Inferior parietal cortex (tissue), 1 donor: ENCODE measurements around the gene NUDT7.

Experiments used
- DNase-seq: peaks from one replicate; pipeline ENCODE4 v3.0.0-alpha.2; 2016; ENCODE audit errors: extremely low spot score

NUDT7 gene

DNA sequence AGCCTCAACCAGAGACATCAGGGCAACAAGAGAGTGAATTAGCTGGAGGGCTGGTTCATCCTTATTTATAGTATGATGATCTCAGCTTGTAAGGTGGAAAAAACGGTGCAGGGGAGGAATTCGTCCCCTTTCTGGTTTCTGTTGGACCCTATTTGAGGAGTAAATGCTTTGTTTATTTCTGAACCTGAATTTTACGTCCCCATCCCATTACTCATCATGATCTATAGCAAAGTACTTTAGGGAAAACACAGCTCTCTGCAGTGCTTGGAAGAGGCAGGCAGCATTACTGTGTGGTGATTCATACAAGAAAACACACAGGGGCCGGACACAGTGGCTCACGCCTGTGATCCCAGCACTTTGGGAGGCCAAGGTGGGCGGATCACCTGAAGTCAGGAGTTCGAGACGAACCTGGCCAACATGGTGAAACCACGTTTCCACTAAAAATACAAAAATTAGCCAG is 58.1 kb downstream of the NUDT7 start:
- no peak for DNase-seq

DNA sequence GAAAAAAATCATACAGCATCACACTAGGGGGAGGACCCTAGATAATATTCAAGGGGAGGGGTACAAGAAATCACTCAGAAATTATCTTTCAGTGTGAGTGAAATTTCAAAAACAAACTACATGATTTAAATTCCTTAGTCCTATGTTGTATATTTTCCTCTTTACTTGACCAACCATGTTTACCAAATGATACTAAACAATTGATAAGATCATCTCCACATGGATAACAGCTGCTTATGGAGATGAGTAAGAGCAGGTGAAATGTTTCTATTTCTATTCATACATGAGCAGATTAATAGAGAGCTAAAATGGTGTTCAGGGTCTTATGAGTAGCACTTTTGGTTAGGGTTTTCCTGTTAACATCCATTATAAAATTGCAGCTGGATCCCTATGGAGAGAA is 58.8 kb downstream of the NUDT7 start:
- no peak for DNase-seq

DNA sequence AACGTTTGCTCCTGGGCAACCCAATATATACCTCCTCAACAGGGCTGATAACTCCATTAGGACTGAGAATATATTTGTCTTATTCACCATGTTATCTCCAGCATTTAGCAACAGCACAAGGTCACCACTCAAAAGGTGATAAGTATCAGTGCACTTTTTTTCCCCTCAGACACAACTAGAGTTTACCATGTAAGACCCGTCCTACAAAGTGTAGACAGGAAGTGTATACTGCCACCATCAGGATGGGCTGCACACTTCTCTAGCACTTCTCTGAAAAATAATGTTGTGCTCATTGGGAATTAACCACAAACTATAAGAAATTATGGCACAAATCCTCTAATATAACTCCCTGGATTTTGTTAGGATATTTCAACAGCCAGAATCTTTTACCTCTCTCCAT is 60.4 kb downstream of the NUDT7 start:
- no peak for DNase-seq

DNA sequence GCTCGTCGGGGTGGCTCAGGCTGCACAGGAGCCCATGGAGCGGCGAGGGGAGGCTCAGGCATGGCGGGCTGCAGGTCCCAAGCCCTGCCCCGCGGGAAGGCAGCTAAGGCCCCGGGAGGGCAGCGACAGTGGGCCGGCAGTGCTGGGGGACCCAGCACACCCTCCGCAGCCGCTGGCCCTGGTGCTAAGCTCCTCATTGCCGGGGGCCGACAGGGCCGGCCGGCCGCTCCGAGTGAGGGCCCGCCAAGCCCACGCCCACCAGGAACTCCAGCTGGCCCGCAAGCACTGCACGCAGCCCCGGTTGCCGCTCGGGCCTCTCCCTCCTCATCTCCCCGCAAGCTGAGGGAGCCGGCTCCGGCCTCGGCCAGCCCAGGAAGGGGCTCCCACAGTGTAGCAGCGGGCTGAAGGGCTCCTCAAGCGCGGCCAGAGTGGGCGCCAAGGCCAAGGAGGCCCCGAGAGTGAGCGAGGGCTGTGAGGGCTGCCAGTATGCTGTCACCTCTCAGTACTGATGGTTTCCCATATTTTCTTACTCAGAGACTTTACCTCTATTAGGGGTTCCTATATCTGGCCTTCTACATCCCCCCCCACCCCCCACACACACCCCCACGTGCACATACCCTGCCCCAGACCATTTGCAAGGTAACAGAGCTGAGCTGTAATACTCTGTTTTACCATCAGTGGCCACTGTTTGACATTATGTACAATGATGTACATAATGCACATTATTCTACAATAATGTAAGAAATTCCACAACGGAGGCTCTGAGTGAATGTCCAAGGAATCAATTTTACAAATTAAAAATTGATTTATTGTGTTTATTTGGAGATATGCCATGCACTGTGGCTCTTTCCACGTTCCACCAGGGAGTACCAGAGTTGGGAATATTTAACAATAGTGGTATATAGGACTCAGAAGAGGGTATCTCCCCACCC is 62.4 kb downstream of the NUDT7 start:
- DNase-seq = no peak

DNA sequence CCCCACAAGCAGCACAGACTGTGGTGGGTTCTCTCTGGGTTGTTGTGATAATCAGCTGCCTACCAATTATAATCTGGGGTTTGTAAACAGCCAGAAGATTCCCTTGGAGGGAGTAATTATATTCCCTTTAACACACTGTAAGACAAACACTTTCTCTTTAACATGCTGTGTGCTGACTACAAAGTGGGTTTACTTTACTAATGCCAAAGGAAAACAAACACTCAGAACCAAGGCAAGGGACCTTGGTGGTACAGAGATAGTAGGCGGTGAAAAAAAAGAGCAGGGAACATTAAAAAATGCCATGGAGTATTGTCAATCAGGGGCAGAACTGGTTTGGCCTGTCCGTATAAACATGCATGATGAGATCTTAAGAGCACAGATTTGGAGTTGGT is 63.1 kb downstream of the NUDT7 start:
- DNase-seq = no peak

DNA sequence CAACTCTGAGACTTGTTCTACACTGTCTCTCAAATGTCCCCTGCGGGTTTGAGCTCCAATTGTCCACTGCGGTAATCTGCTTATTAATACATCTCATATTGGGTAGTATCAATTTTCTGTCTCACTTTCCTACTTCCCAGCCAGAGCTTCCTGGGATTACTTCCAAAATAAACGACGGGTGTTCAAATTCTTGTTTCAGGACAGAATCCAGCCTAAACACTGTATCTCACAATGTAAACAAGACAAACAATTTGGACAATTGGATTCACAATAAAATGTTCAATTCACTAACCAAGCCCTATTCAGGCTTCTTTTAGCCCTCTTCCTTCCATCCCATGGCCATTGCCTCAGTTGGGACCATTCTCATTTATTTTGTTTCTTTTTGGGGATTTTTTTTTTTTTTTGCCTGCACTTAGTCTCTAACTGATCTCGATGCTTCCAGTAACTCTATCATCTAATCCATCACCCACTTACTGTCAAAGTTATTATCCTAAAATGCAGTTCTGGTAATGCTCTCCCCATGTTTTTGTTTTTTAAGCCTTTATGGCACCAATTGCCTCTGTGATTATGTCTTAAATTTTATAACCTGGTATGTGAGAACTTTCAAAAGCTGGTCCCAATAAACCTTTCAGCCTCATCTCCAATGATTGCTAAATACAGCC is 64.0 kb downstream of the NUDT7 start:
- no peak for DNase-seq

DNA sequence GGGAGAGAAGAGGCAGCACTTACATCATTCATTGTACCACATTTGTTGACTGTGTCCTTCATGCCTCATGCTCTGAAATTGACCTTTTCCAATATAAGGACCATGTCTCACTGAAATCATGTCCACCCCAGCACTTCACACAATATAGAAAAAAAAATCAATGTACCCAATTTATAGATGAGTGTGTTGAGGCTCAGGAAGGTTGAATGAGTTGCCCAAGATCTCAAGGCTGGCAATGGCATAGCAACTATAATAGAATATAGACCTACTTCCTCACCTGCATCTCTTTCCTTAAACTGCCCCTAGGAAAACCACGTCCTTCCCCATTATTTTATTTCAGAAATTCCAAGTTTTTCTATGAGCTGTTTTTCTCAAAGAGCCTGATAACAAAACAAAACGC is 65.1 kb downstream of the NUDT7 start:
- DNase-seq = no peak

DNA sequence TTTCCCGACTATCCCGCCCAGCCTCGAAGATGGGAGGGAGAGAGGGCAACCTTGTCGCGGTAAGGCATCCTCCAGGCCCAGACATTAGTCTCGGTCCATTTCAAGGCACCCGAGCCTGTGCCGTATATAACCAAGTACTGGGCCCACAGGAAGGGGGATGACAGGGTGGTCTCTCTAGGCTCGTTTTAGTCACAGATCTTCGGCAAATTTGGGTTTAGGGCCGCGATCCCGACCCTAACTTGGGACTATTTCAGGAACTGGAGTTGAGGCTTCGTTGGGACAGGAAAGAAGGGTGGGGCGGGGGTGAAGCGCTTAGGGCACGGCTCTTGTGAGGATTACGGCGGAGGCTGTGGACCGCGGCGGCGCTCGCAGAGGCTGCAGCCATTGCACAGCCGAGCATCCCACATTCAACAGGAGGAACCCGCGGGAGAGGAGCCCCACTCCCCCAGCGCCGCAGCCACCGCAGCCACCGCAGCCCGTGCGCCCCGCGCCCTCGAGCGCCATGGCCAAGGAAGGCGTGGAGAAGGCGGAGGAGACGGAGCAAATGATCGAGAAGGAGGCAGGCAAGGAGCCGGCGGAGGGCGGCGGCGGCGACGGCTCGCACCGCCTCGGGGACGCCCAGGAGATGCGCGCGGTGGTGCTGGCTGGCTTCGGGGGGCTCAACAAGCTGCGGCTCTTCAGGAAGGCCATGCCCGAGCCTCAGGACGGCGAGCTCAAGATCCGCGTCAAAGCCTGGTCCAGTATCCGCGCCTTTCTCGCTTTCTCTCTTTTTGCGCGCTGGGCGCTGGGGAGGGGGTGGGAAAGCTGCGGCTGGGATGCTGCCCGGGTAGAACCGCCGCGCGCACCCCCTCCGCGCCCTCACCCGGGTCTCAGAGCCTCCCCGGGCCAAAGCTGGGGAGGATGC is 66.1 kb downstream of the NUDT7 start, which contains the start of gene VAT1L:
TSS of gene VAT1L (plus strand) at position 384 of the 904 bp plus-strand sequence. CDS start at position 503, 119 bp downstream.
- DNase-seq = peak; percentile 48

DNA sequence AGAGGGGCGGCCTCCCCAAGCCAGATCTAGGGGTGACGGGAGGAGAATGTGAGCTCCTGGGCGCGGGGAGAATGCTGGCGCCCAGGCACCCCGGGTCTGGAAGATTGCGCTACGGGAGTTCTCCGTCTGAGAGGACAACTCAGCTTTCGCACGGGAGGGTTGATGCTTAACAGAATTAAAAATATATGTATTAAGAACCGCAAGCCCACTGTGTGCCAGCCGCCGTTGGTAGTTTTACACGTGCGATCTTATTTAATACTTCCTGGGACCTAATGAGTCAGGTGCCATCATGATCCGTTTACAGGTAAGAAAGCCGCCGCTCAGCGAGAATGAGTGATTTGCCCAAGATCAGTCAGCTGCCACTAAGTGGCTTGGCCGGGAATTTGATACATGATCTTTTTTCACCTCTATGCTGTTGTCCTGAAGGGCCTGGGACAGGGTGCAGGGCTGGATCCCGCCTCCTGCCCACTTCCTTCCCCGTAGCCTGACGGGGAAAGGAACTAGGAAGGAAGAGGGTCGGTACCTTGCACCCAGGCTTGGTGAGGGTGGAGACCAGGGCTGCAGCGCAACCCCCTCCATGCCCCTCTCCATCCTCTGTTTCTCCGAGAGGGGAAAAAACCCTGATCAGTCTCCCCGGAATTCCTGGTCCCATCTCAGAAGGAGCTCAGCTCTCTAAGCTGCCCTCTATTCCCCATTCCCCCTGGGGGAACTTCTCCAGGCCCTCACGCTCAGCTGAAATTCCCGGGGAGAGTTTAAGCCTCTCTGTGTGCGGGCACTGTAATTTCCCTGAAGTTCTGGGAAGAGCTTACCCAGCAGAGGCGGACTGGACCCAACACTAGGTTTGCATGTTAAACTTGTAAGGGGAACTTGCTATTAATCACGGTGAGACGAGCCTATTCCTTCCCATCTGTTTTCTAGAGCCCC is 67.0 kb downstream of the NUDT7 start:
- no peak for DNase-seq

DNA sequence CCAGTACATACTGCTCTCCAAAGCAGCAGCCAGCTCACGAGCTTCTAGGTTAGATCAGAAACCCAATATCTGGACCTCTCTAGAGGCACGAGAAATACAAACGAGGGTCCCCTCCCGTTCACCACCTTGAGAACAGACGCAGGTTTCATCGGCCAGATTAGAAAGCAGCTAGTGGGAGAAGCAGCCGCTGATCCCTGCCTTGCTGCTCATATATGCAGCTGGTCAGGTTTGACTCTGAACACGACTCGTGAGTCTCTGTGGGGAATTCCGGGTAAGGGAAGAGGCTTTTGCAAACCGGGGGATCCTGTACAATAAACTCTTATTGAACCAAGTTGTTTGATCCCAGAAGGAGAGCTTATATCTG is 67.7 kb downstream of the NUDT7 start:
- DNase-seq = no peak

DNA sequence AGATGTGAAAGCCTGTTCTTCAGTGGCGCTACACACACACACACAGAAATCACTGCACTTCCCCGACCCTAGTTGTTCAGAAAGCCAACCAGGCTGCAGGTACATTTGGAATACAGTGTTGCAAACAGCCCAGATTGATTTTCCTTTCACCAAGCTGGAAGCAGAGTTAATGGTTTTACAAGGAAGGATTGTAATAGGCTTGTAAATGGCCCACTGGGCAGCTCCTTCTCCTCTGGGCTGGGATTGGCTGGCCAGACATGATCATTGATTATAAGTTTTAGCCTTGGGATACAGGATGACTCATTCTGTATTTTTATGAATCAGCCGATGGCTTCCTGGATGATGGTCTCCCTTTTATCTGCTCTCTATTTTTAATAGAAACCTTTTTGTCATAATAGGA is 68.6 kb downstream of the NUDT7 start:
- DNase-seq = no peak
